Neural cell (in vitro differentiated cells): ENCODE results near the gene DGKB. TPM values are rescaled to one million over a fixed set of nuclear protein-coding genes. Genes with fewer than 3 reads are reported as not detected.

ENCODE experiments used
- H2AFZ ChIP-seq: fragments of 200-600, 300-800 bp; sonication (generic), shearing (Covaris generic); 2 replicates; pipeline ENCODE4 v1.6.0; 2014; ENCODE audit warnings: low read depth, mild to moderate bottlenecking, antibody characterized with exemption, low read length, moderate library complexity
- H3F3A ChIP-seq: fragments of 200-600 bp; shearing (Covaris generic); 2 replicates; pipeline ENCODE4 v1.6.1; 2016; ENCODE audit warnings: mild to moderate bottlenecking, moderate library complexity, mixed read lengths, antibody characterized with exemption, low read length; ENCODE audit not compliant: insufficient read depth, poor library complexity, severe bottlenecking
- H3K27ac ChIP-seq: fragments of 200-600, 300-800 bp; sonication (generic), shearing (Covaris generic); 2 replicates; pipeline ENCODE4 v1.5.1; 2014; ENCODE audit warnings: mild to moderate bottlenecking, low read length, moderate library complexity
- H3K27me3 ChIP-seq: fragments of 300-800, 200-600 bp; sonication (generic), shearing (Covaris generic); 2 replicates; pipeline ENCODE4 v1.6.0; 2014; ENCODE audit warnings: mild to moderate bottlenecking, low read depth, low read length, moderate library complexity; ENCODE audit not compliant: insufficient read depth
- H3K36me3 ChIP-seq: fragments of 300-800, 200-600 bp; sonication (generic), shearing (Covaris generic); 2 replicates; pipeline ENCODE4 v1.5.1; 2014; ENCODE audit warnings: mild to moderate bottlenecking, antibody characterized with exemption, low read length, moderate library complexity; ENCODE audit not compliant: insufficient read depth
- H3K4me2 ChIP-seq: fragments of 300-800, 200-600 bp; sonication (generic), shearing (Covaris generic); 2 replicates; pipeline ENCODE4 v1.6.0; 2014; ENCODE audit warnings: mild to moderate bottlenecking, low read length
- H3K4me3 ChIP-seq: fragments of 300-800, 200-600 bp; sonication (generic), shearing (Covaris generic); 2 replicates; pipeline ENCODE4 v1.5.1; 2014; ENCODE audit warnings: mild to moderate bottlenecking, low read length, moderate library complexity
- H3K79me2 ChIP-seq: fragments of 200-600 bp; shearing (Covaris generic); replicated peaks from 2 replicates; pipeline ENCODE4 v1.6.0; 2014; ENCODE audit warnings: mild to moderate bottlenecking, low read length, moderate library complexity; ENCODE audit not compliant: insufficient read depth
- H3K9ac ChIP-seq: fragments of 300-800, 200-600 bp; sonication (generic), shearing (Covaris generic); 2 replicates; pipeline ENCODE4 v1.6.1; 2016; ENCODE audit warnings: mild to moderate bottlenecking, low read length, mixed read lengths
- H3K9me2 ChIP-seq: fragments of 200-600 bp; shearing (Covaris generic); 2 replicates; pipeline ENCODE4 v1.6.1; 2016; ENCODE audit warnings: mild to moderate bottlenecking, low read length, mixed read lengths; ENCODE audit not compliant: insufficient read depth
- H3K9me3 ChIP-seq: fragments of 200-600, 300-800 bp; sonication (generic), shearing (Covaris generic); 2 replicates; pipeline ENCODE4 v1.6.1; 2016; ENCODE audit warnings: mild to moderate bottlenecking, mixed run types, low read length, moderate library complexity, mixed read lengths
- H4K20me1 ChIP-seq: fragments of 200-600 bp; shearing (Covaris generic); 2 replicates; pipeline ENCODE4 v1.6.1; 2016; ENCODE audit warnings: mild to moderate bottlenecking, mixed run types; ENCODE audit not compliant: insufficient read depth
- CTCF ChIP-seq: fragments of 450-650 bp; IDR thresholded peaks from 2 replicates; pipeline ENCODE4 v1.5.1; 2014; ENCODE audit warnings: antibody characterized with exemption, mild to moderate bottlenecking, moderate library complexity; ENCODE audit not compliant: poor library complexity, severe bottlenecking
- EP300 ChIP-seq: fragments of 450-650 bp; conservative IDR thresholded peaks from 2 replicates; pipeline ENCODE4 v1.6.1; 2014; ENCODE audit warnings: antibody characterized with exemption, mild to moderate bottlenecking, moderate library complexity; ENCODE audit not compliant: poor library complexity, severe bottlenecking
- EZH2 ChIP-seq: fragments of 200-600, 300-800 bp; shearing (Covaris generic), sonication (generic); IDR thresholded peaks from 2 replicates; pipeline ENCODE4 v1.6.1; 2014; ENCODE audit warnings: antibody characterized with exemption, low read length, borderline replicate concordance, mild to moderate bottlenecking; ENCODE audit not compliant: insufficient read depth, poor library complexity, severe bottlenecking
- MXI1 ChIP-seq: fragments of 450-650 bp; conservative IDR thresholded peaks from 2 replicates; pipeline ENCODE4 v1.6.1; 2014; ENCODE audit warnings: antibody characterized with exemption, mild to moderate bottlenecking; ENCODE audit not compliant: poor library complexity, severe bottlenecking
- POLR2AphosphoS5 ChIP-seq: IDR thresholded peaks from 2 replicates; pipeline ENCODE4 v1.6.1; 2012
- RAD21 ChIP-seq: fragments of 450-650 bp; conservative IDR thresholded peaks from 2 replicates; pipeline ENCODE4 v1.6.1; 2014; ENCODE audit warnings: antibody characterized with exemption, mild to moderate bottlenecking, moderate library complexity
- REST ChIP-seq: IDR thresholded peaks from 2 replicates; pipeline ENCODE4 v1.6.1; 2012; ENCODE audit warnings: borderline replicate concordance
- SMC3 ChIP-seq: fragments of 450-650 bp; conservative IDR thresholded peaks from 2 replicates; pipeline ENCODE4 v1.6.1; 2014; ENCODE audit warnings: antibody characterized with exemption, mild to moderate bottlenecking, moderate library complexity; ENCODE audit not compliant: poor library complexity
- TAF1 ChIP-seq: IDR thresholded peaks from 2 replicates; pipeline ENCODE4 v1.6.1; 2012; ENCODE audit warnings: low read depth
- polyA plus RNA-seq: library from polyadenylated mRNA; depleted of rRNA; stranded (reverse); fragments of >200 nt; gene quantifications from 2 replicates; pipeline ENCODE4 v1.2.3, GENCODE V29; 2014

DGKB gene
- polyA plus RNA-seq, 1 donor from 2014 or later = 0.20 TPM

DNA sequence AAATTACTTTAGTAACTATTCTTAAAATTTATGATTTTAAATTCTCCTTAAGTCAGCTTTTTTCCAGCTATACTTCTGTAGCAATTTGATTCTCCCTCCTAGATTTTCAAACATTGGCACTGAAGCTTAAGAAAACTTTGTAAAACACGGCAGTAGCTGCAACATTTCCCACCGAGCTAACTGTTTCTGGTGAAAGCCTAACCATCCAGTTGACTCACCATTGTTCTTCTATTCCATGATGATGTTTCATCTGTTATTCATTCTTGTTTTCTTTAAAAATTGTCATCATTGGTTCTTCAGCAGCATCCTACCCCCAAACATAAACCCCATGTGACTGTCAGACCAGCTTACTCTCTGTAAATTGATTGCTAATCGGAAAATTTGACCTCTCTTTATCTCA lies 312.3 kb downstream of the DGKB start:
- H2AFZ ChIP-seq = no peak overlapping the region
- TF ChIP-seq TAF1 (no peak), EP300 (no peak), CTCF (no peak), SMC3 (no peak), RAD21 (no peak), POLR2AphosphoS5 (no peak), REST (no peak)
- H3K9me2 ChIP-seq = no peaks in the 10 kb centered on the region
- no peaks in the 10 kb centered on the region for H3K79me2 ChIP-seq
- no peaks in the 10 kb centered on the region for H3K27me3 ChIP-seq
- no peak overlapping the region for H3K9ac ChIP-seq
- no peak overlapping the region for H3K4me2 ChIP-seq
- no peaks in the 10 kb centered on the region for H3F3A ChIP-seq
- H3K27ac ChIP-seq = no peak overlapping the region
- no peak overlapping the region for H3K4me3 ChIP-seq
- no peaks in the 10 kb centered on the region for H3K36me3 ChIP-seq
- no peaks in the 10 kb centered on the region for H4K20me1 ChIP-seq
- no peaks in the 10 kb centered on the region for H3K9me3 ChIP-seq

DNA sequence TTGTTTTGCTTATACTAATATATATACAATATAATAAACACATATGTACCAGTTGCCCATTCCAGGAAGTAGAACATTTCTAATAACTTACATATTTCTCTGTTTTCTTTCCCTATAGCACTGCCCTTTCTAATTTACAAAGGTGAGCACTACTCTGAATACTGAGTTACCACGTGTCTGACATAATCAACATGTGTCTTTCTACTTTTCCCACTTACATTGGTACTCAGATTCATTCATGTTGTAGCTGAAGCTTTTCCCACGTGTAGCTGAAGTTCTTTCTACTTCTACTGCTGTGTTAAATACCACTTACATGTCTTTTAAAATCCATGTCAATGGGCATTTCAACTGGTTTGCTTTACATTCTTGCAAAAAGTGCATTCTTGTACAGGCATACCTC lies 317.3 kb downstream of the DGKB start:
- H4K20me1 ChIP-seq = no peaks in the 10 kb centered on the region
- no peaks in the 10 kb centered on the region for H3K9me2 ChIP-seq
- no peaks in the 10 kb centered on the region for H3K27me3 ChIP-seq
- no peaks in the 10 kb centered on the region for H3K36me3 ChIP-seq
- no peaks in the 10 kb centered on the region for H3K9me3 ChIP-seq
- H3K27ac ChIP-seq = no peak overlapping the region
- H2AFZ ChIP-seq = no peak overlapping the region
- no peak overlapping the region for H3K9ac ChIP-seq
- H3K4me2 ChIP-seq = no peak overlapping the region
- H3K4me3 ChIP-seq = no peak overlapping the region
- H3K79me2 ChIP-seq = no peaks in the 10 kb centered on the region
- H3F3A ChIP-seq = no peaks in the 10 kb centered on the region
- TF ChIP-seq EZH2 = no peak
- TF ChIP-seq EP300 = no peak
- no peak for TF ChIP-seq SMC3
- TF ChIP-seq TAF1 = no peak
- TF ChIP-seq POLR2AphosphoS5 = no peak
- no peak for TF ChIP-seq MXI1
- no peak for TF ChIP-seq RAD21
- no peak for TF ChIP-seq REST
- no peak for TF ChIP-seq CTCF
